Liver (tissue), 9 donors: ENCODE results near the gene PROX1. TPM values are rescaled to one million over a fixed set of nuclear protein-coding genes. Genes with fewer than 3 reads are reported as not detected.

Source experiments
- DNase-seq: peaks from one replicate; pipeline ENCODE4 v3.0.0-alpha.2; 2017; ENCODE audit warnings: low spot score
- H3K27ac ChIP-seq, 2 donors: one replicate each; pipeline ENCODE4 v1.7.0; 2013; ENCODE audit warnings: inconsistent platforms in 2 of 2, low read length in 2 of 2, control low read depth in 1 of 2, low read depth in 1 of 2, mild to moderate bottlenecking in 1 of 2
- H3K27me3 ChIP-seq, 4 donors: one replicate each; pipeline versions ENCODE4 v1.6.1 to v1.7.0; 2013; ENCODE audit warnings: low read length in 3 of 4, inconsistent platforms in 1 of 4, mild to moderate bottlenecking in 1 of 4, moderate library complexity in 1 of 4; ENCODE audit not compliant: control insufficient read depth in 4 of 4, insufficient read depth in 4 of 4
- H3K36me3 ChIP-seq, 4 donors: one replicate each; pipeline versions ENCODE4 v1.6.1 to v1.7.0; 2013; ENCODE audit warnings: low read length in 3 of 4, mild to moderate bottlenecking in 3 of 4, low read depth in 1 of 4, moderate library complexity in 1 of 4; ENCODE audit not compliant: control insufficient read depth in 4 of 4, insufficient read depth in 3 of 4
- H3K4me1 ChIP-seq, 4 donors: one replicate each; pipeline versions ENCODE4 v1.6.1 to v1.7.0; 2013; ENCODE audit warnings: low read length in 3 of 4, mild to moderate bottlenecking in 3 of 4, moderate library complexity in 1 of 4; ENCODE audit not compliant: control insufficient read depth in 4 of 4, insufficient read depth in 4 of 4
- H3K4me3 ChIP-seq, 3 donors: one replicate each; pipeline versions ENCODE4 v1.6.1 to v1.7.0; 2013; ENCODE audit warnings: low read length in 3 of 3, control low read depth in 1 of 3, low read depth in 1 of 3, mild to moderate bottlenecking in 1 of 3
- H3K9ac ChIP-seq, 2 donors: one replicate each; pipeline ENCODE4 v1.7.0; 2013; ENCODE audit warnings: low read length in 2 of 2, mild to moderate bottlenecking in 2 of 2, moderate library complexity in 2 of 2, control low read depth in 1 of 2, low read depth in 1 of 2
- H3K9me3 ChIP-seq, 4 donors: one replicate each; pipeline versions ENCODE4 v1.6.1 to v1.7.0; 2013; ENCODE audit warnings: low read length in 3 of 4; ENCODE audit not compliant: control insufficient read depth in 4 of 4
- EGR1 ChIP-seq, 2 donors: IDR thresholded peaks; 2 replicates each; pipeline ENCODE4 v1.6.1; 2016 to 2018; ENCODE audit warnings: antibody characterized with exemption in 2 of 2, low read depth in 2 of 2
- FOXA1 ChIP-seq: IDR thresholded peaks from 2 replicates; pipeline ENCODE4 v1.6.1; 2016; ENCODE audit warnings: antibody characterized with exemption
- HNF4A ChIP-seq, 2 donors: conservative IDR thresholded peaks; 2 replicates each; pipeline ENCODE4 v1.6.1; 2016; ENCODE audit warnings: antibody characterized with exemption in 2 of 2, mild to moderate bottlenecking in 2 of 2
- HNF4G ChIP-seq: IDR thresholded peaks from 2 replicates; pipeline ENCODE4 v1.6.1; 2016; ENCODE audit warnings: antibody characterized with exemption
- RAD21 ChIP-seq, 2 donors: IDR thresholded peaks; 2 replicates each; pipeline ENCODE4 v1.6.1; 2016; ENCODE audit warnings: antibody characterized with exemption in 2 of 2, mild to moderate bottlenecking in 2 of 2
- REST ChIP-seq: IDR thresholded peaks from 2 replicates; pipeline ENCODE4 v1.6.1; 2016; ENCODE audit warnings: antibody characterized with exemption, mild to moderate bottlenecking
- RXRA ChIP-seq, 2 donors: IDR thresholded peaks; 2 replicates each; pipeline ENCODE4 v1.6.1; 2017 to 2018; ENCODE audit warnings: antibody characterized with exemption in 2 of 2, mild to moderate bottlenecking in 1 of 2
- SP1 ChIP-seq: IDR thresholded peaks from 2 replicates; pipeline ENCODE4 v1.6.1; 2018; ENCODE audit warnings: antibody characterized with exemption, mild to moderate bottlenecking
- TAF1 ChIP-seq: conservative IDR thresholded peaks from 2 replicates; pipeline ENCODE4 v1.6.1; 2016; ENCODE audit warnings: antibody characterized with exemption, mild to moderate bottlenecking
- YY1 ChIP-seq: IDR thresholded peaks from 2 replicates; pipeline ENCODE4 v1.6.1; 2016; ENCODE audit warnings: antibody characterized with exemption, mild to moderate bottlenecking
- ZBTB33 ChIP-seq: IDR thresholded peaks from 2 replicates; pipeline ENCODE4 v1.6.1; 2016; ENCODE audit warnings: antibody characterized with exemption
- WGBS: extraction: QIAGEN DNeasy Blood & Tissue Kit; methylation state at CpG from one replicate; pipeline ENCODE4 v1.1.7; 2013; 5-methylcytosine and 5-hydroxymethylcytosine counted together
- polyA plus RNA-seq, 2 donors: library from polyadenylated mRNA; stranded (reverse) in 1 of 2; unstranded in 1 of 2; fragments of 200-250 nt in 1 of 2; fragments of >200 nt in 1 of 2; fragmentation: Nextera tagmentation in 1 of 2; extraction: Ambion mirVana in 1 of 2; gene quantifications; one replicate each; pipeline versions ENCODE4 v1.2.1 to v1.2.3, GENCODE V29; 2013 to 2015
- total RNA-seq, 2 donors: library from RNA; depleted of rRNA; stranded (reverse); fragments of >200 nt; gene quantifications; one replicate each; pipeline ENCODE4 v1.2.3, GENCODE V29; 2014
- donor health status: healthy.
- donor health status: healthy.
- donor health status: healthy.
- donor health status: healthy.
- donor health status: healthy.

Gene PROX1
- total and polyA plus RNA-seq, 4 donors = 18.3 to 101 (median 31.3) TPM

- TF ChIP-seq ZBTB33 (no peak), YY1 (no peak), SP1 (peak; percentile 36), FOXA1 (no peak)
Measured at GRCh38 chr1:213987422-213987926, 299 bp upstream of the PROX1 start (continued).

GRCh38 chr1:213988507-213989001 is 781 bp downstream of the PROX1 start:
- no peaks in the 10 kb centered on the region for H3K36me3 ChIP-seq
- H3K4me1 ChIP-seq = peaks cover 0 to 37% (median 5%) of the 10 kb centered on the region in 4 donors
- DNase-seq = no peak
- peak overlapping the region; percentile 91 to 99 for H3K9ac ChIP-seq
- no peaks in the 10 kb centered on the region for H3K9me3 ChIP-seq
- TF ChIP-seq TAF1 (peak; percentile 12), HNF4G (no peak)
- WGBS = under 1% methylated on average over 17 of the region's 17 CpGs
- H3K27ac ChIP-seq = peak overlapping the region; percentile 93 to 97
- peak overlapping the region; percentile 70 to 87 (median 82) for H3K4me3 ChIP-seq
- H3K27me3 ChIP-seq = no peaks in the 10 kb centered on the region

- Histone ChIP-seq H3K27ac (peak overlapping the region; percentile 93 to 97), H3K4me3 (peak overlapping the region; percentile 70 to 87 (median 82)), H3K4me1 (peaks cover 0 to 36% (median 9%) of the 10 kb centered on the region in 4 donors), H3K36me3 (peaks cover 0 to 3% (median 0%) of the 10 kb centered on the region in 4 donors), H3K9ac (peak overlapping the region; percentile 91 to 99), H3K9me3 (no peaks in the 10 kb centered on the region), H3K27me3 (no peaks in the 10 kb centered on the region)
- peak; percentile 62 to 76 for TF ChIP-seq HNF4A (conservative IDR thresholded peaks at IDR 0.05)
- no peak for TF ChIP-seq EGR1 (IDR thresholded peaks at IDR 0.05; ENCODE audit: low read depth in 2 of 2)
- TF ChIP-seq TAF1 = peak; percentile 88
- peak; percentile 42 for TF ChIP-seq SP1
- peak; percentile 70 for TF ChIP-seq REST
- no peak for TF ChIP-seq YY1
- TF ChIP-seq RXRA (IDR thresholded peaks at IDR 0.05) = peak in 1 of 2 donors; percentile 37
- peak in 1 of 2 donors; percentile 14 for TF ChIP-seq RAD21 (IDR thresholded peaks at IDR 0.05)
- TF ChIP-seq FOXA1 = no peak
- TF ChIP-seq HNF4G = peak; percentile 70
- WGBS = 2% methylated on average over 39 of the region's 39 CpGs
- peak; percentile 53 for DNase-seq
Measured at GRCh38 chr1:213989002-213989855, 1.5 kb downstream of the PROX1 start.
